T-helper 17 cell (primary cell): ENCODE data around the gene LDLRAD3. TPM values are rescaled to one million over a fixed set of nuclear protein-coding genes. Genes with fewer than 3 reads are reported as not detected.
"Not testable (repeated sequence)": the region's sequence is repeated elsewhere in the genome, so short reads cannot be mapped to it uniquely, and the experiment has no call there.

Experiments
- ATAC-seq: fragments of 150-1000 bp; cut with Tn5 transposase; 2 replicates; pipeline ENCODE4 v1.10.0; 2021; ENCODE audit warnings: mild to moderate bottlenecking, moderate library complexity
- DNase-seq, 3 donors: peaks; one replicate each; pipeline versions ENCODE4 v3.0.0 to v3.0.0-alpha.2; 2020 to 2021
- H3K9me3 ChIP-seq: one replicate; pipeline ENCODE4 v1.7.0; 2013; ENCODE audit warnings: low read length, mild to moderate bottlenecking; ENCODE audit not compliant: control insufficient read depth, poor library complexity, severe bottlenecking
- H3K27ac Mint-ChIP-seq: one replicate; pipeline ENCODE4 v1.8.0; 2022; ENCODE audit warnings: mild to moderate bottlenecking, moderate library complexity, mixed read lengths
- H3K27me3 Mint-ChIP-seq: one replicate; pipeline ENCODE4 v1.8.0; 2022; ENCODE audit warnings: mixed read lengths
- H3K36me3 Mint-ChIP-seq: one replicate; pipeline ENCODE4 v1.8.0; 2022; ENCODE audit warnings: low read depth, mixed read lengths
- H3K4me1 Mint-ChIP-seq: one replicate; pipeline ENCODE4 v1.8.0; 2022; ENCODE audit warnings: mild to moderate bottlenecking, mixed read lengths
- H3K4me3 Mint-ChIP-seq: one replicate; pipeline ENCODE4 v1.8.0; 2022; ENCODE audit warnings: mild to moderate bottlenecking, moderate library complexity, mixed read lengths
- total RNA-seq, 4 donors: library from RNA in 2 of 4; stranded (reverse) in 2 of 4; gene quantifications; one replicate each; pipeline ENCODE4 v1.2.3 and lab custom pipeline; 2022 to 2026

LDLRAD3 gene, protein sequence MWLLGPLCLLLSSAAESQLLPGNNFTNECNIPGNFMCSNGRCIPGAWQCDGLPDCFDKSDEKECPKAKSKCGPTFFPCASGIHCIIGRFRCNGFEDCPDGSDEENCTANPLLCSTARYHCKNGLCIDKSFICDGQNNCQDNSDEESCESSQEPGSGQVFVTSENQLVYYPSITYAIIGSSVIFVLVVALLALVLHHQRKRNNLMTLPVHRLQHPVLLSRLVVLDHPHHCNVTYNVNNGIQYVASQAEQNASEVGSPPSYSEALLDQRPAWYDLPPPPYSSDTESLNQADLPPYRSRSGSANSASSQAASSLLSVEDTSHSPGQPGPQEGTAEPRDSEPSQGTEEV
- total RNA-seq (1 to 10 TPM in 1 of 2 donors, under 1 TPM in 1; 0.42 to 1.4 TPM), total RNA-seq (lab: John Stamatoyannopoulos, UW) (0 to 0.12 reads per million in 2 donors)

- ATAC-seq (peak; percentile 67), DNase-seq (peak in 1 of 3 donors; percentile 12)
- H3K9me3 ChIP-seq: no peaks in the 10 kb centered on the region
- peaks cover 8% of the 10 kb centered on the region for H3K4me1 Mint-ChIP-seq
- H3K4me3 Mint-ChIP-seq: peak within 1 kb of the TSS; percentile 91
- no peak within 1 kb of the TSS for H3K27ac Mint-ChIP-seq
- H3K36me3 Mint-ChIP-seq: peaks cover 3% of the 10 kb centered on the region
- peaks cover 69% of the 10 kb centered on the region for H3K27me3 Mint-ChIP-seq
These were observed at the start of gene LDLRAD3 for GRCh38 chr11:35943713-35944502. Gene LDLRAD3 (plus strand): TSS chr11:35944062. CDS start chr11:35944099, 37 bp downstream.

DNA sequence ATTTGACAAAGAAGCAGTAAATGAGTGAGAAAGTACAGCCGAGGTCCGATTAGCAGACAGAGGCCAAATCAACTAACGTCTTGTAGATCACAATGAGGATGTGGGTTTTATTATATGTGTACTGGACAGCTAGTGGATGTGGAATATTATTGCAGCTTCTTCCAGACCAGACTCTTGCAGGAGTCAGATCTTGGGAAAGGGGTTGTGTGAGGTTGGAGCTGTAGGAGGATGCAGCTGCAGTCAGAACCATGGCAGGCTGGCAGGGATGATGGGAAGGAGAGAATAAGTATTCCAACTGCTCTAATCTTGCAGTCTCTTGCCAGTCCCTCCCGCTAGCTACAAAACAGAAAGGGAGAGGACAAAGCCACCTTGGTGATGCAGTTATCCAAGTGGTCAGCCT, 46.8 kb upstream of the LDLRAD3 start:
- H3K4me3 Mint-ChIP-seq: no peak overlapping the region
- no peaks in the 10 kb centered on the region for H3K4me1 Mint-ChIP-seq
- DNase-seq: no peak
- peaks cover 2% of the 10 kb centered on the region for H3K27me3 Mint-ChIP-seq
- no peaks in the 10 kb centered on the region for H3K36me3 Mint-ChIP-seq
- ATAC-seq: no peak
- H3K9me3 ChIP-seq: no peaks in the 10 kb centered on the region
- H3K27ac Mint-ChIP-seq: no peak overlapping the region

DNA sequence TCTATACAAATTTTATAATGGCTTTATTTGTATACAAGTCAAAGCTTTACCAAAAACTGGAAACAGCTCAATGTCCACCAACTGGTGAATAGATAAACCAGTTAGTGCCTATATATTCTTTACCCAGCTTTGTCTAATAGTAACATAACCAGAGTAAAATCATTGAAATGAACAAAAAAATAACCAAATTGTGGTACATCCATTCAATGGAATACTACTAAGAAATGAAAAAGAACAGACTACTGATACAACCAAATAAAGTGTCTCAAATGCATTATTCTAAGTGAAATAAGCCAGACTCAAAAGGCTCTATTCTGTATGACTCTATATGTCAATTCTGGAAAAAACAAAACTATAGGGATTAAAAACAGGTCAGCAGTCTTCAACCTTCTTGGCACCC, 40.9 kb upstream of the LDLRAD3 start:
- H3K9me3 ChIP-seq: peaks cover 4% of the 10 kb centered on the region
- DNase-seq (no peak), ATAC-seq (no peak)
- Mint-ChIP-seq H3K4me3 (no peak overlapping the region), H3K27ac (no peak overlapping the region), H3K4me1 (peaks cover 5% of the 10 kb centered on the region), H3K36me3 (no peaks in the 10 kb centered on the region), H3K27me3 (peaks cover 7% of the 10 kb centered on the region)

- Mint-ChIP-seq H3K36me3 (no peaks in the 10 kb centered on the region), H3K27ac (no peak overlapping the region), H3K4me3 (no peak overlapping the region), H3K4me1 (peaks cover 5% of the 10 kb centered on the region), H3K27me3 (peaks cover 7% of the 10 kb centered on the region)
- peaks cover 4% of the 10 kb centered on the region for H3K9me3 ChIP-seq
- no peak for DNase-seq
- ATAC-seq: no peak
These were observed 38.1 kb upstream of the LDLRAD3 start for GRCh38 chr11:35905646-35906276.

- Mint-ChIP-seq H3K36me3 (no peaks in the 10 kb centered on the region), H3K4me3 (no peak overlapping the region), H3K4me1 (peaks cover 5% of the 10 kb centered on the region), H3K27me3 (peaks cover 7% of the 10 kb centered on the region), H3K27ac (no peak overlapping the region)
- DNase-seq: no peak
- no peak for ATAC-seq
- H3K9me3 ChIP-seq: peaks cover 4% of the 10 kb centered on the region
These were observed 37.6 kb upstream of the LDLRAD3 start for GRCh38 chr11:35906277-35906661.

DNA sequence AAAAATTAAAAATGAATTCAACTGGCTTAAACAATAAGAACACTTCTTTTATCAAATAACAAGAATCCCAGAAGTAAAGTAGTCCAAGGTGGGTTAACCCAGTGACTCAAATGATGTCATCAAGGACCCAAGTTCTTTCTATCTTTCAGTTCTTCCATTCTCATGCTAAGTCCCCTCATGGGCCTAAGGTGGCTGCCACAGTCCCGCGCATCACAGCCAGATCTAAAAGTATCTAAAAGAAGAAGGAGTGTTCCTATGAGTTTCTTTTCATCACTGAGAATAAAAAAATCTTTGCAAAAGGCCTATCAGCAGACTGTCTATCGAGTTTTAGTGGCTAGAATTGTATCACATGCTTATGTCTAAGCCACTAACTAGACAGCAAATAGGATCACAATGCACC, 37.2 kb upstream of the LDLRAD3 start:
- ATAC-seq (no peak), DNase-seq (no peak)
- Mint-ChIP-seq H3K4me3 (no peak overlapping the region), H3K36me3 (no peaks in the 10 kb centered on the region), H3K4me1 (peaks cover 5% of the 10 kb centered on the region), H3K27ac (no peak overlapping the region), H3K27me3 (peaks cover 7% of the 10 kb centered on the region)
- peaks cover 4% of the 10 kb centered on the region for H3K9me3 ChIP-seq

DNA sequence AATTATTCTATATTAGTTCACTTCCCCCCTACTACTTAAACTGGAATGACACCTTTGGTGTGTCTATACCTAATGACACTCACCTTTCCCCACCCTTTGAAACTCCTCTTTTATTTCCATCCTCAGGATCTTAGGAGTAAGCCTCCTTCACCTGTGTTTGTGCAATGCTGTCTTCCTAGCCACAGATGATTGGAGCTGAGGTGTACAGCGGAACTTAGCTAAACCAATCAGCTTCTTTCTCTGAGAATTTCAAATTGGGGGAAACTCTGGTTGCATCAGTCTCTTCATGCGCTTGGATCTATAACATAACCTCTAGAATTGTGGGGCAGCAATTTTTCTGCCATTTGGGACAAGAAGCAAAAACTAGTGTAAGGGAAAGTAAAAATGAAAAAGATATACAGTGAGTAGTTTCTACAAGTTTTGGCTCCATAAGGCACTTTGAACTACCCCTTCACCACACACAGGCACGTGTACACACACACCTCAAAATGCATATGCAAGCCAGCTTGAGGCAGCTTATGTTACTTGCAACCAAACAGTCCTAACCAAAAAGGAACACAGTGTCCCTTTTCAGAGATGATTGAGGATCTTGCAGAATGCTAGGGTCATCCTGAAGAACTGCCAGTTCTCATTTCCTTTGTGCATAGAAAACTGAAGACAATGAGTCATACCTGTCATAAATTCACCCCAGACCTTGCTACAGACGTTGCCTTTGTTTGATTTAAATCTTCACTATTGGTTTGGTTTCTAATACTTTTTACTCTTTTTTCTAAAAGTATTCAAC, 36.0 kb upstream of the LDLRAD3 start:
- no peak overlapping the region for H3K27ac Mint-ChIP-seq
- H3K27me3 Mint-ChIP-seq: peaks cover 7% of the 10 kb centered on the region
- ATAC-seq (no peak), DNase-seq (no peak)
- H3K4me3 Mint-ChIP-seq: no peak overlapping the region
- H3K4me1 Mint-ChIP-seq: peaks cover 5% of the 10 kb centered on the region
- no peaks in the 10 kb centered on the region for H3K36me3 Mint-ChIP-seq
- H3K9me3 ChIP-seq: no peaks in the 10 kb centered on the region

DNA sequence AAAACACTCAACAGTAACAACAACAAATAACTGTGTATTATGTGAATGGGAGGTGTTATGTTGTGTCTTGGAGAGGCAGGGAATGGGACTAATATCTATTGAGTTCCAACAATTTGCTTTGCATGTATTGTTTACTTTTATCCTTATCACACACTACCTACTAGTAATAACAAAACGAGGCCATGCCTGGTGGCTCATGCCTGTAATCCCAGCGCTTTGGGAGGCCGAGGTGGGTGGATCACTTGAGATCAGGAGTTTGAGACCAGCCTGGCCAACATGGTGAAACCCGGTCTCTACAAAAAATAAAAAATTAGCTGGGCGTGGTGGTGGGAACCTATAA, 35.5 kb upstream of the LDLRAD3 start:
- H3K4me1 Mint-ChIP-seq: not testable (repeated sequence)

GRCh38 chr11:35909511-35910265, 34.2 kb upstream of the LDLRAD3 start:
- ATAC-seq (no peak), DNase-seq (no peak)
- Mint-ChIP-seq H3K4me1 (peaks cover 3% of the 10 kb centered on the region), H3K27ac (no peak overlapping the region), H3K36me3 (no peaks in the 10 kb centered on the region), H3K27me3 (peaks cover 14% of the 10 kb centered on the region), H3K4me3 (no peak overlapping the region)
- no peaks in the 10 kb centered on the region for H3K9me3 ChIP-seq

More for the DNA sequence above, 35.5 kb upstream of the LDLRAD3 start:
- H3K27me3 Mint-ChIP-seq, H3K36me3 Mint-ChIP-seq, H3K9me3 ChIP-seq, ATAC-seq, H3K27ac Mint-ChIP-seq, H3K4me3 Mint-ChIP-seq, DNase-seq: not testable (repeated sequence)

DNA sequence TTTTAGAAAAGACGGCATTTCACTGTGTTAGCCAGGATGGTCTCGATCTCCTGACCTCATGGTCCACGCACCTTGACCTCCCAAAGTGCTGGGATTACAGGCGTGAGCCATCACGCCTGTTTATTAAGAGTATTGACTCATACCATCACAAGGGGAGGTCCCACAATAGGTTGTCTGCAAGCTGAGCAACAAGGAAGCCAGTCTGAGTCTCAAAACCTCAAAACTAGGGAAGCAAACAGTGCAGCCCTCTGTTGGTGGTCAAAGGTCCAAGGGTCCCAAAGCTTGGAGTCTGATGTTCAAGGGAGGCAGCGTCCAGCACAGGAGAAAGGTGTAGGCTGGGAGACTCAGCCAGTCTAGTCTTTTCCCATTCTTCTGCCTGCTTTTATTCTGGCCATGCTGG, 32.8 kb upstream of the LDLRAD3 start:
- Mint-ChIP-seq H3K27me3 (peaks cover 8% of the 10 kb centered on the region), H3K36me3 (no peaks in the 10 kb centered on the region), H3K4me3 (no peak overlapping the region), H3K4me1 (peaks cover 2% of the 10 kb centered on the region), H3K27ac (no peak overlapping the region)
- ATAC-seq: no peak
- no peak for DNase-seq
- no peaks in the 10 kb centered on the region for H3K9me3 ChIP-seq

- no peaks in the 10 kb centered on the region for H3K36me3 Mint-ChIP-seq
- peaks cover 14% of the 10 kb centered on the region for H3K27me3 Mint-ChIP-seq
These were observed 32.2 kb upstream of the LDLRAD3 start for GRCh38 chr11:35911616-35912165.

DNA sequence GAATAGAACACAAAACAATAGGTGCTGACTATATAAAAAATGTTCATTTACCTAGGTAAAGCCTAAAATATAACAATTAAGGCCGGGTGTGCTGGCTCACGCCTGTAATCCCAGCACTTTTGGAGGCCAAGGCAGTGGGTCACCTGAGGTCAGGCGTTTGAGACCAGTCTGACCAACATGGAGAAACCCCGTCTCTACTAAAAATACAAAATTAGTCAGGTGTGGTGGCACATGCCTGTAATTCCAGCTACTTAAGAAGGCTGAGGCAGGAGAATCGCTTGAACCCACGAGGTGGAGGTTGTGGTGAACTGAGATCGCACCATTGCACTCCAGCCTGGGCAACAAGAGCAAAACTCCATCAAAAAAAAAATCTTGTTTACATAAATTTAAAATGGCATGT, 31.4 kb upstream of the LDLRAD3 start:
- DNase-seq, H3K4me3 Mint-ChIP-seq, H3K36me3 Mint-ChIP-seq, H3K9me3 ChIP-seq, H3K4me1 Mint-ChIP-seq, ATAC-seq, H3K27ac Mint-ChIP-seq: not testable (repeated sequence)
- peaks cover 15% of the 10 kb centered on the region for H3K27me3 Mint-ChIP-seq

More at GRCh38 chr11:35911616-35912165, 32.2 kb upstream of the LDLRAD3 start:
- ATAC-seq: no peak
- H3K4me3 Mint-ChIP-seq: no peak overlapping the region
- H3K9me3 ChIP-seq: no peaks in the 10 kb centered on the region
- no peak overlapping the region for H3K27ac Mint-ChIP-seq
- H3K4me1 Mint-ChIP-seq: peaks cover 2% of the 10 kb centered on the region
- no peak for DNase-seq
